Panc1 (cell line): ENCODE data around the gene LHX3.

Experiments used
- POLR2AphosphoS5 ChIP-seq: IDR thresholded peaks from 2 replicates; pipeline ENCODE4 v1.6.1; 2012; ENCODE audit warnings: mild to moderate bottlenecking, low read depth, low read length, moderate library complexity
- REST ChIP-seq, 2 experiments: IDR thresholded peaks; 2 replicates each; pipeline ENCODE4 v1.6.1; 2011 to 2012; ENCODE audit warnings: low read depth in 2 of 2, control low read depth in 1 of 2, low read length in 1 of 2, mild to moderate bottlenecking in 1 of 2, moderate library complexity in 1 of 2; ENCODE audit not compliant: insufficient read depth in 1 of 2
- TF ChIP-seq, protein P1 (sequence below): fragments of 450-650 bp; IDR thresholded peaks from 2 replicates; pipeline ENCODE4 v1.5.1; 2017; ENCODE audit warnings: mild to moderate bottlenecking

- TF ChIP-seq, protein P1, sequence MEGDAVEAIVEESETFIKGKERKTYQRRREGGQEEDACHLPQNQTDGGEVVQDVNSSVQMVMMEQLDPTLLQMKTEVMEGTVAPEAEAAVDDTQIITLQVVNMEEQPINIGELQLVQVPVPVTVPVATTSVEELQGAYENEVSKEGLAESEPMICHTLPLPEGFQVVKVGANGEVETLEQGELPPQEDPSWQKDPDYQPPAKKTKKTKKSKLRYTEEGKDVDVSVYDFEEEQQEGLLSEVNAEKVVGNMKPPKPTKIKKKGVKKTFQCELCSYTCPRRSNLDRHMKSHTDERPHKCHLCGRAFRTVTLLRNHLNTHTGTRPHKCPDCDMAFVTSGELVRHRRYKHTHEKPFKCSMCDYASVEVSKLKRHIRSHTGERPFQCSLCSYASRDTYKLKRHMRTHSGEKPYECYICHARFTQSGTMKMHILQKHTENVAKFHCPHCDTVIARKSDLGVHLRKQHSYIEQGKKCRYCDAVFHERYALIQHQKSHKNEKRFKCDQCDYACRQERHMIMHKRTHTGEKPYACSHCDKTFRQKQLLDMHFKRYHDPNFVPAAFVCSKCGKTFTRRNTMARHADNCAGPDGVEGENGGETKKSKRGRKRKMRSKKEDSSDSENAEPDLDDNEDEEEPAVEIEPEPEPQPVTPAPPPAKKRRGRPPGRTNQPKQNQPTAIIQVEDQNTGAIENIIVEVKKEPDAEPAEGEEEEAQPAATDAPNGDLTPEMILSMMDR: no peak
- TF ChIP-seq POLR2AphosphoS5 (no peak), REST (IDR thresholded peaks at IDR 0.05; ENCODE audit: insufficient read depth in 1 of 2, low read depth in 2 of 2, low read length in 1 of 2) (no peak)
Observed at GRCh38 chr9:136235171-136235570, 30.2 kb upstream of the LHX3 start.
